HUES64 (cell line): ENCODE measurements around the gene STARD7.

Source experiments
- H3K27ac ChIP-seq: 2 replicates; pipeline ENCODE4 v1.7.0; 2013; ENCODE audit warnings: low read depth, low read length, inconsistent platforms
- H3K27me3 ChIP-seq: 2 replicates; pipeline ENCODE4 v1.6.1; 2013; ENCODE audit warnings: mild to moderate bottlenecking, low read length; ENCODE audit not compliant: insufficient read depth
- H3K36me3 ChIP-seq: 2 replicates; pipeline ENCODE4 v1.6.1; 2013; ENCODE audit warnings: mild to moderate bottlenecking, low read length; ENCODE audit not compliant: insufficient read depth
- H3K4me1 ChIP-seq: 2 replicates; pipeline ENCODE4 v1.6.1; 2013; ENCODE audit warnings: mild to moderate bottlenecking, low read length, moderate library complexity; ENCODE audit not compliant: insufficient read depth
- H3K4me3 ChIP-seq: 2 replicates; pipeline ENCODE4 v1.5.1; 2013; ENCODE audit warnings: mild to moderate bottlenecking, low read length, moderate library complexity
- H3K9ac ChIP-seq: 2 replicates; pipeline ENCODE4 v1.6.1; 2013; ENCODE audit warnings: mild to moderate bottlenecking, low read depth, low read length
- H3K9me3 ChIP-seq: 2 replicates; pipeline ENCODE4 v1.6.1; 2013; ENCODE audit warnings: low read depth, low read length; ENCODE audit not compliant: insufficient read depth
- WGBS: fragments of 150-250, 120-280 bp; methylation state at CpG from one replicate; pipeline ENCODE4 v1.1.7; 2013; ENCODE audit warnings: missing lambda C conversion rate; 5-methylcytosine and 5-hydroxymethylcytosine counted together

The STARD7 gene

GRCh38 chr2:96247009-96247408, 38.4 kb upstream of the STARD7 start:
- H3K27me3 ChIP-seq: no peaks in the 10 kb centered on the region
- no peaks in the 10 kb centered on the region for H3K9me3 ChIP-seq
- 92% methylated on average over 3 of the region's 3 CpGs for WGBS
- no peaks in the 10 kb centered on the region for H3K4me1 ChIP-seq
- no peaks in the 10 kb centered on the region for H3K36me3 ChIP-seq
- no peak overlapping the region for H3K9ac ChIP-seq
- H3K4me3 ChIP-seq: no peak overlapping the region
- no peak overlapping the region for H3K27ac ChIP-seq

- Histone ChIP-seq H3K27me3 (no peaks in the 10 kb centered on the region), H3K27ac (no peak overlapping the region)
Measured at GRCh38 chr2:96245609-96246390, 37.2 kb upstream of the STARD7 start.

GRCh38 chr2:96243843-96244242, 35.2 kb upstream of the STARD7 start:
- Histone ChIP-seq H3K4me1 (peaks cover 6% of the 10 kb centered on the region; the same call in 1 of the 2 replicates), H3K27ac (no peak overlapping the region), H3K4me3 (no peak overlapping the region), H3K36me3 (no peaks in the 10 kb centered on the region), H3K27me3 (no peaks in the 10 kb centered on the region), H3K9ac (no peak overlapping the region), H3K9me3 (no peaks in the 10 kb centered on the region)
- WGBS: 96% methylated on average over 5 of the region's 5 CpGs

More at GRCh38 chr2:96245609-96246390, 37.2 kb upstream of the STARD7 start:
- WGBS: 91% methylated on average over 8 of the region's 8 CpGs
- H3K36me3 ChIP-seq: no peaks in the 10 kb centered on the region
- no peak overlapping the region for H3K9ac ChIP-seq
- H3K4me1 ChIP-seq: peaks cover 6% of the 10 kb centered on the region; the same call in 1 of the 2 replicates
- H3K4me3 ChIP-seq: no peak overlapping the region
- no peaks in the 10 kb centered on the region for H3K9me3 ChIP-seq

GRCh38 chr2:96241900-96242611, 33.4 kb upstream of the STARD7 start:
- H3K27me3 ChIP-seq: no peaks in the 10 kb centered on the region
- no peaks in the 10 kb centered on the region for H3K9me3 ChIP-seq
- no peak overlapping the region for H3K9ac ChIP-seq
- WGBS: 89% methylated on average over 4 of the region's 5 CpGs
- H3K4me1 ChIP-seq: peaks cover 6% of the 10 kb centered on the region; the same call in 1 of the 2 replicates
- no peaks in the 10 kb centered on the region for H3K36me3 ChIP-seq
- no peak overlapping the region for H3K27ac ChIP-seq
- no peak overlapping the region for H3K4me3 ChIP-seq

- H3K27ac ChIP-seq: no peak overlapping the region
- no peaks in the 10 kb centered on the region for H3K27me3 ChIP-seq
- no peak overlapping the region for H3K4me3 ChIP-seq
- no peaks in the 10 kb centered on the region for H3K9me3 ChIP-seq
- H3K9ac ChIP-seq: no peak overlapping the region
- 67% methylated on average over 2 of the region's 2 CpGs for WGBS
- no peaks in the 10 kb centered on the region for H3K36me3 ChIP-seq
- H3K4me1 ChIP-seq: peaks cover 6% of the 10 kb centered on the region; the same call in 1 of the 2 replicates
Measured at GRCh38 chr2:96241227-96241626, 32.6 kb upstream of the STARD7 start.

- H3K4me3 ChIP-seq: no peak overlapping the region
- H3K36me3 ChIP-seq: no peaks in the 10 kb centered on the region
- H3K27ac ChIP-seq: no peak overlapping the region
- no peak overlapping the region; the same call in 1 of the 2 replicates for H3K9ac ChIP-seq
- no peaks in the 10 kb centered on the region for H3K9me3 ChIP-seq
- no peaks in the 10 kb centered on the region for H3K27me3 ChIP-seq
- WGBS: 94% methylated on average over 8 of the region's 9 CpGs
- peaks cover 6% of the 10 kb centered on the region; the same call in 1 of the 2 replicates for H3K4me1 ChIP-seq
Measured at GRCh38 chr2:96240341-96241038, 31.9 kb upstream of the STARD7 start.

- Histone ChIP-seq H3K4me3 (no peak overlapping the region), H3K9ac (no peak overlapping the region), H3K36me3 (no peaks in the 10 kb centered on the region), H3K27me3 (no peaks in the 10 kb centered on the region), H3K27ac (no peak overlapping the region), H3K9me3 (no peaks in the 10 kb centered on the region), H3K4me1 (peaks cover 6% of the 10 kb centered on the region; the same call in 1 of the 2 replicates)
- 93% methylated on average over 9 of the region's 9 CpGs for WGBS
Measured at GRCh38 chr2:96239745-96240264, 31.2 kb upstream of the STARD7 start.

- WGBS: 96% methylated on average over 3 of the region's 3 CpGs
- Histone ChIP-seq H3K36me3 (no peaks in the 10 kb centered on the region), H3K9ac (no peak overlapping the region), H3K27ac (no peak overlapping the region), H3K27me3 (no peaks in the 10 kb centered on the region), H3K4me1 (peaks cover 6% of the 10 kb centered on the region; the same call in 1 of the 2 replicates), H3K9me3 (no peaks in the 10 kb centered on the region), H3K4me3 (no peak overlapping the region)
Measured at GRCh38 chr2:96239091-96239490, 30.5 kb upstream of the STARD7 start.

- Histone ChIP-seq H3K36me3 (no peaks in the 10 kb centered on the region), H3K27ac (no peak overlapping the region), H3K9ac (no peak overlapping the region), H3K9me3 (no peaks in the 10 kb centered on the region), H3K4me1 (peaks cover 6% of the 10 kb centered on the region; the same call in 1 of the 2 replicates), H3K27me3 (no peaks in the 10 kb centered on the region), H3K4me3 (no peak overlapping the region)
- 89% methylated on average over 2 of the region's 3 CpGs for WGBS
Measured at GRCh38 chr2:96238266-96238665, 29.6 kb upstream of the STARD7 start.

GRCh38 chr2:96236882-96237281, 28.3 kb upstream of the STARD7 start:
- 100% methylated on average over 1 of the region's 1 CpG for WGBS

More at GRCh38 chr2:96236882-96237281, 28.3 kb upstream of the STARD7 start:
- no peaks in the 10 kb centered on the region for H3K36me3 ChIP-seq
- H3K4me3 ChIP-seq: no peak overlapping the region
- no peaks in the 10 kb centered on the region for H3K9me3 ChIP-seq
- H3K27me3 ChIP-seq: no peaks in the 10 kb centered on the region
- H3K27ac ChIP-seq: no peak overlapping the region
- peaks cover 6% of the 10 kb centered on the region; the same call in 1 of the 2 replicates for H3K4me1 ChIP-seq
- no peak overlapping the region for H3K9ac ChIP-seq
